H1 (cell line): ENCODE data around the gene OPCML. TPM values are rescaled to one million over a fixed set of nuclear protein-coding genes. Genes with fewer than 3 reads are reported as not detected.

ENCODE experiments used
- CHD1 ChIP-seq: IDR thresholded peaks from 2 replicates; pipeline ENCODE4 v1.6.1; 2012; ENCODE audit warnings: low read depth, low read length, improper control_type of control experiment
- E2F6 ChIP-seq: IDR thresholded peaks from 2 replicates; pipeline ENCODE4 v1.6.1; 2012; ENCODE audit warnings: inconsistent platforms
- JUND ChIP-seq: IDR thresholded peaks from 2 replicates; pipeline ENCODE4 v1.6.1; 2011; ENCODE audit warnings: mild to moderate bottlenecking, improper control_type of control experiment, low read length
- RBBP5 ChIP-seq: IDR thresholded peaks from 2 replicates; pipeline ENCODE4 v1.7.1; 2012; ENCODE audit warnings: low read depth, mild to moderate bottlenecking, inconsistent platforms, low read length, moderate library complexity, borderline replicate concordance
- polyA plus RNA-seq, 7 experiments: library from polyadenylated mRNA; depleted of rRNA in 3 of 7; stranded (reverse) in 5 of 7; unstranded in 2 of 7; fragments of >200 nt in 5 of 7; fragments of 200-250 nt in 2 of 7; gene quantifications; 1 replicate in 5 of 7; 2 replicates in 1 of 7; 4 replicates in 1 of 7; pipeline versions ENCODE4 v1.2.1 to v1.2.3, GENCODE V29; 2011 to 2013; ENCODE audit warnings: missing spikeins in 2 of 7, mixed read lengths in 2 of 7
- total RNA-seq: library from RNA; stranded (reverse); fragmentation: NEBNext Ultra II Directional; extraction: Animal tissue kit (Norgen Biotek cat#: 25700); gene quantifications from 2 replicates; pipeline ENCODE4 v1.2.1, GENCODE V29; 2021

OPCML gene
- total and polyA plus RNA-seq, 2 of the 8 experiments (the other 6 are each of a cell fraction or from before 2014, with no cell fraction given), result 2.3 to 3.1 TPM

- TF ChIP-seq CHD1 (no peak), RBBP5 (no peak), JUND (no peak), E2F6 (no peak)
Measured at GRCh38 chr11:132610216-132610615, 922.1 kb downstream of the OPCML start (continued).
